Nephron (organoid): ENCODE measurements around the gene ARHGEF25.

Experiments used
- H3K27ac Mint-ChIP-seq, 3 experiments: 2 replicates each; pipeline ENCODE4 v1.8.0; 2020; ENCODE audit warnings: mixed read lengths in 3 of 3, mild to moderate bottlenecking in 2 of 3, moderate library complexity in 1 of 3
- H3K27me3 Mint-ChIP-seq: 2 replicates; pipeline ENCODE4 v1.8.0; 2021; ENCODE audit warnings: low read depth, mild to moderate bottlenecking, moderate library complexity, mixed read lengths
- H3K36me3 Mint-ChIP-seq: 2 replicates; pipeline ENCODE4 v1.8.0; 2020; ENCODE audit warnings: low read depth, mixed read lengths
- H3K4me1 Mint-ChIP-seq: 2 replicates; pipeline ENCODE4 v1.8.0; 2020; ENCODE audit warnings: mixed read lengths
- H3K4me3 Mint-ChIP-seq, 3 experiments: 2 replicates each; pipeline ENCODE4 v1.8.0; 2020; ENCODE audit warnings: mild to moderate bottlenecking in 3 of 3, mixed read lengths in 3 of 3, moderate library complexity in 2 of 3
- H3K9me3 Mint-ChIP-seq: 2 replicates; pipeline ENCODE4 v1.8.0; 2020; ENCODE audit warnings: mixed read lengths
- TF ChIP-seq, protein P1 (sequence below), 3 experiments: fragments of 200-600 bp; sonication (generic); IDR thresholded peaks; one replicate each; pipeline ENCODE4 v1.5.0; 2021; ENCODE audit warnings: antibody characterized with exemption in 3 of 3; ENCODE audit not compliant: unreplicated experiment in 3 of 3

The ARHGEF25 gene

DNA sequence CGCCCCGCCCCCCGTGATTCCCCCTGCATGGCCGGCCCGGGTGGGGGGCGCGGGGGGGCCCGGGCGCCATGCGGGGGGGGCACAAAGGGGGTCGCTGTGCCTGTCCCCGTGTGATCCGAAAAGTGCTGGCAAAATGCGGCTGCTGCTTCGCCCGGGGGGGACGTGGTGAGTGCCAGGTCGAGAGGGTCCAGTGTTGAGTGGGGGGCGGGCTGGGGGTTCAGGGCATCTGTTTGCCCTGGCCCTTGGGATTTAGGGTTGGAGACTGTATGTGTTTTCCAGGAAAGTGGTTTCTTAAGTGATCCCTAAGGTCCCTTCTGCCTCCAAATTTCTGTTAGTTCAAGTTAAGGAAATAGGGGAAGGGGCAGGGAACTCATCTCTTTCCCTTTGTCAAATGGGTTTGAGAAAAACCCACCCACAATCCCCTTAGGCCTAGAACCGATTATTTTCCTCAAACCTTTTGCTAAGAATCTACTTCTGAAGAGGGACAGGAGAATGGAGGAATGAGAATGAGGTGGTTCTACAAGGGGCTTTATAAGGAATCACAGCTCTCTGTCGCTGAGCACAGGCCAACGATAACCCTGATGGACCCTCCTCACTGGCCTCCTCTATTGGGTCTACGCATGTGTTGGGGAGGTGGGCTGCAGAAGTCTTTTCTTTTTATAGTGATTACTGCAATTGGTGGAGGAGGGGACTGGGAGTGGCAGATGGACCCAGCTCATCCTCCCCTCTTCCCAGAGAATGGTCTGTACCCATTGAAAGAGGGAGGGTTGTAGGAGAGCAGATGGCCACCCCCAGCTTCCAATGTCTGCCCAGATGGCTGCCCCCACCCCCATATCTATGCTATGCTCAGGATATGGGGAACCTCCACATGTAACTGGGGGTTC is 834 bp downstream of the ARHGEF25 start:
- Mint-ChIP-seq H3K9me3 (no peaks in the 10 kb centered on the region), H3K4me3 (peak overlapping the region; percentile 81 to 92 (median 90)), H3K27me3 (peaks cover 17% of the 10 kb centered on the region), H3K4me1 (peaks cover 33% of the 10 kb centered on the region), H3K27ac (peak overlapping the region; percentile 74 to 88 (median 75)), H3K36me3 (peaks cover 48% of the 10 kb centered on the region)
- TF ChIP-seq, protein P1, sequence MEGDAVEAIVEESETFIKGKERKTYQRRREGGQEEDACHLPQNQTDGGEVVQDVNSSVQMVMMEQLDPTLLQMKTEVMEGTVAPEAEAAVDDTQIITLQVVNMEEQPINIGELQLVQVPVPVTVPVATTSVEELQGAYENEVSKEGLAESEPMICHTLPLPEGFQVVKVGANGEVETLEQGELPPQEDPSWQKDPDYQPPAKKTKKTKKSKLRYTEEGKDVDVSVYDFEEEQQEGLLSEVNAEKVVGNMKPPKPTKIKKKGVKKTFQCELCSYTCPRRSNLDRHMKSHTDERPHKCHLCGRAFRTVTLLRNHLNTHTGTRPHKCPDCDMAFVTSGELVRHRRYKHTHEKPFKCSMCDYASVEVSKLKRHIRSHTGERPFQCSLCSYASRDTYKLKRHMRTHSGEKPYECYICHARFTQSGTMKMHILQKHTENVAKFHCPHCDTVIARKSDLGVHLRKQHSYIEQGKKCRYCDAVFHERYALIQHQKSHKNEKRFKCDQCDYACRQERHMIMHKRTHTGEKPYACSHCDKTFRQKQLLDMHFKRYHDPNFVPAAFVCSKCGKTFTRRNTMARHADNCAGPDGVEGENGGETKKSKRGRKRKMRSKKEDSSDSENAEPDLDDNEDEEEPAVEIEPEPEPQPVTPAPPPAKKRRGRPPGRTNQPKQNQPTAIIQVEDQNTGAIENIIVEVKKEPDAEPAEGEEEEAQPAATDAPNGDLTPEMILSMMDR (IDR thresholded peaks at IDR 0.05; ENCODE audit: unreplicated experiment in 3 of 3) = no peak

- no peak overlapping the region for H3K27ac Mint-ChIP-seq
- H3K27me3 Mint-ChIP-seq = peaks cover 25% of the 10 kb centered on the region
- H3K36me3 Mint-ChIP-seq = peaks cover 51% of the 10 kb centered on the region
- no peaks in the 10 kb centered on the region for H3K9me3 Mint-ChIP-seq
- TF ChIP-seq, protein P1 (IDR thresholded peaks at IDR 0.05; ENCODE audit: unreplicated experiment in 3 of 3) = no peak
- H3K4me1 Mint-ChIP-seq = peaks cover 28% of the 10 kb centered on the region
- peak overlapping the region; percentile 81 to 92 (median 90) for H3K4me3 Mint-ChIP-seq
Measured at GRCh38 chr12:57612711-57613426, 1.6 kb downstream of the ARHGEF25 start.

DNA sequence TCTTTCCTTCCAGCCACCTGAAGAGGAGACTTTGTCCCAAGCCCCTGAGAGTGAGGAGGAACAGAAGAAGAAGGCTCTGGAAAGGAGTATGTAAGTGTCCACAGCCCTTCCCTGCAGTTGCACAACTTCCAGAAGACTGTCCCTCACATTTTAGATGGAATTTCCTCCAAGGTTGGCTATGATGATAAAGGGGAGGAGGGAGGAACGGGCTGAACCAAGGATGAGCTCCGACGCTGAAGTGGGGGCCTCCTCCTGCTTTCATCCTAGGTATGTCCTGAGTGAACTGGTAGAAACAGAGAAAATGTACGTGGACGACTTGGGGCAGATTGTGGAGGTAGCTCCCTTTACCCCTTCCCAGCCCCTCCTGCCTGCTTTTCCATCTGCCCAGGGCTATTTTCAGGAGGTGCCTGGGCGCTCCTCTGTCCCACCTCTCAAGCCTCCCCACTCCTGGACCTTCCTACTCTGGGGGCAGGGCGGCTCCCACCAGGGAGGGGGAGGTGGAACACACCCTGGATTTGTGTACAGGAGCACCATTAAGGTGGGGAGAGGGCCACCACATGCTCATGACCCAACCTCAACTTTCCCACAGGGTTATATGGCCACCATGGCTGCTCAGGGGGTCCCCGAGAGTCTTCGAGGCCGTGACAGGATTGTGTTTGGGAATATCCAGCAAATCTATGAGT is 2.3 kb downstream of the ARHGEF25 start:
- Mint-ChIP-seq H3K27ac (no peak overlapping the region), H3K36me3 (peaks cover 50% of the 10 kb centered on the region), H3K9me3 (no peaks in the 10 kb centered on the region), H3K4me1 (peaks cover 26% of the 10 kb centered on the region), H3K4me3 (no peak overlapping the region), H3K27me3 (peaks cover 32% of the 10 kb centered on the region)
- TF ChIP-seq, protein P1 (IDR thresholded peaks at IDR 0.05; ENCODE audit: unreplicated experiment in 3 of 3) = no peak

DNA sequence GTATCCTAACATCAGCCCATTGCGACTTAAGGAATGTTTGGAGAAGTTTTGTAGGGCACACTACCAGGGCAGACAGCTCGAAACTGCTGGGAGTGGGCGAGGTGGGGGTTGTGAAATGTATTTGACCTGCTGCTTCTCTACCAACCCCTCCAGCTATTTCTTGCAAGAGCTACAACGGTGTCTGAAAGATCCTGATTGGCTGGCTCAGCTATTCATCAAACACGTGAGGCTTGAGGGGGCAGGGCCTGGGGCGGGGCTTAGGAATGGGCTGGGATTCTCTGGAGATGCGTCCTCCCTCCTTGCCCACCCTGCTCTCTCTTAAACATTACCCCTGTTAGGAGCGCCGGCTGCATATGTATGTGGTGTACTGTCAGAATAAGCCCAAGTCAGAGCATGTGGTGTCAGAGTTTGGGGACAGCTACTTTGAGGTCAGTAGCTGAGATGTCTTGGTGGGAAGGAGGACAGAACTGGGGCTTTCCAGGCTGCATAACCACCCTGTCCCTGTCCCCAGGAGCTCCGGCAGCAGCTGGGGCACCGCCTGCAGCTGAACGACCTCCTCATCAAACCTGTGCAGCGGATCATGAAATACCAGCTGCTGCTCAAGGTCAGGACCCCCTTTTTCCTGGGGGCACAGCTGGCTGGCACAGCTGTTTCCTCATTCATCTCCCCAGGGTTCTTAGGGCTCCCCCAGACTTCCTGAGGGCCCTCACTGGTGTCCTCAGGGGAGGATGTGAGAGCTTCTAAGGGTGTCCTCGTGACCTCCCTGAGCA is 3.1 kb downstream of the ARHGEF25 start:
- TF ChIP-seq, protein P1 (IDR thresholded peaks at IDR 0.05; ENCODE audit: unreplicated experiment in 3 of 3) = no peak
- Mint-ChIP-seq H3K27ac (no peak overlapping the region), H3K36me3 (peaks cover 50% of the 10 kb centered on the region), H3K4me3 (peak overlapping the region; percentile 19 to 40 (median 27)), H3K9me3 (no peaks in the 10 kb centered on the region), H3K4me1 (peaks cover 24% of the 10 kb centered on the region), H3K27me3 (peaks cover 40% of the 10 kb centered on the region)

DNA sequence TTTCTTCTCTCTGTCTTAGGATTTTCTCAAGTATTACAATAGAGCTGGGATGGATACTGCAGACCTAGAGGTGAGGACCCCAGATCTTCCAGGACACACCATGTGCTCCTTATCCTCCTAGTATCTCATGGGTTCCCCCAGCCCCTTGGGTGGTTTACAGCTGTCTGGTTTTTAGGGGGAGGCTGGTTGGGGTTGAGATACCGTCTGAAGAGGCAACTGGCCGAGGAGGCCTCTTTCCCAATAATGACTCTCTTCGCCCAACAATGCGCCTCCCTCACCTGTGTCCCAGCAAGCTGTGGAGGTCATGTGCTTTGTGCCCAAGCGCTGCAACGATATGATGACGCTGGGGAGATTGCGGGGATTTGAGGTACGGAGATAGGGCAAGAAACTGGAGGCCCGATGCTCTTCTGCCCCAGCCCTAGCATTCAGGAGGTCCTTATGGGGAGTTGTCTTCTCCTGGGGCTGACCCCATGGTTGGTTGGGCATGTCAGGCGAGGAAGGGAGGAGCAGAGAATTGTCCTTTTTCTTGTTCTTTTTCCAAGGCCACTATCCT is 3.8 kb downstream of the ARHGEF25 start:
- peaks cover 47% of the 10 kb centered on the region for H3K36me3 Mint-ChIP-seq
- H3K4me3 Mint-ChIP-seq = peak overlapping the region in 2 of 3 experiments; percentile 17 to 25
- TF ChIP-seq, protein P1 (IDR thresholded peaks at IDR 0.05; ENCODE audit: unreplicated experiment in 3 of 3) = no peak
- H3K27ac Mint-ChIP-seq = no peak overlapping the region
- H3K9me3 Mint-ChIP-seq = no peaks in the 10 kb centered on the region
- peaks cover 47% of the 10 kb centered on the region for H3K27me3 Mint-ChIP-seq
- H3K4me1 Mint-ChIP-seq = peaks cover 20% of the 10 kb centered on the region
